Trophoblast cell (in vitro differentiated cells and primary cell): ENCODE results near the gene HFE.

ENCODE experiments used
- DNase-seq, 2 donors: peaks; one replicate each; pipeline ENCODE4 v3.0.0-alpha.2; 2016
- H2AFZ ChIP-seq: 2 replicates; pipeline ENCODE4 v1.6.1; 2013; ENCODE audit warnings: low read length, moderate library complexity, mild to moderate bottlenecking; ENCODE audit not compliant: insufficient read depth, poor library complexity
- H2AK5ac ChIP-seq: 2 replicates; pipeline ENCODE4 v1.6.1; 2013; ENCODE audit warnings: mild to moderate bottlenecking, low read length
- H2BK120ac ChIP-seq: 2 replicates; pipeline ENCODE4 v1.6.1; 2013; ENCODE audit warnings: low read length, mild to moderate bottlenecking, moderate library complexity; ENCODE audit not compliant: insufficient read depth, poor library complexity
- H2BK12ac ChIP-seq: 2 replicates; pipeline ENCODE4 v1.6.1; 2013; ENCODE audit warnings: mild to moderate bottlenecking, low read length, moderate library complexity
- H2BK5ac ChIP-seq: 2 replicates; pipeline ENCODE4 v1.6.1; 2013; ENCODE audit warnings: low read length, low read depth, moderate library complexity, mild to moderate bottlenecking; ENCODE audit not compliant: poor library complexity
- H3K14ac ChIP-seq: 2 replicates; pipeline ENCODE4 v1.6.1; 2013; ENCODE audit warnings: mild to moderate bottlenecking, low read length
- H3K18ac ChIP-seq: 2 replicates; pipeline ENCODE4 v1.6.1; 2013; ENCODE audit warnings: mild to moderate bottlenecking, low read length
- H3K23ac ChIP-seq: 2 replicates; pipeline ENCODE4 v1.6.1; 2013; ENCODE audit warnings: low read length
- H3K27ac ChIP-seq: 2 replicates; pipeline ENCODE4 v1.5.1; 2013; ENCODE audit warnings: low read depth, mild to moderate bottlenecking, inconsistent platforms, low read length, moderate library complexity
- H3K27me3 ChIP-seq: 2 replicates; pipeline ENCODE4 v1.6.1; 2013; ENCODE audit warnings: inconsistent platforms, mild to moderate bottlenecking, low read length, moderate library complexity; ENCODE audit not compliant: insufficient read depth
- H3K36me3 ChIP-seq, 2 experiments: 1 replicate in 1 of 2; 2 replicates in 1 of 2; pipeline ENCODE4 v1.6.1; 2013; ENCODE audit warnings: low read length in 2 of 2, mild to moderate bottlenecking in 2 of 2, moderate library complexity in 1 of 2; ENCODE audit not compliant: insufficient read depth in 2 of 2, control insufficient read depth in 1 of 2
- H3K4ac ChIP-seq: 2 replicates; pipeline ENCODE4 v1.6.1; 2013; ENCODE audit warnings: low read depth, mild to moderate bottlenecking, low read length, moderate library complexity
- H3K4me1 ChIP-seq, 2 experiments: 1 replicate in 1 of 2; 2 replicates in 1 of 2; pipeline ENCODE4 v1.6.1; 2013; ENCODE audit warnings: low read length in 2 of 2, mild to moderate bottlenecking in 2 of 2, moderate library complexity in 1 of 2; ENCODE audit not compliant: insufficient read depth in 2 of 2, control insufficient read depth in 1 of 2
- H3K4me2 ChIP-seq: 2 replicates; pipeline ENCODE4 v1.6.1; 2013; ENCODE audit warnings: inconsistent platforms, mild to moderate bottlenecking, low read length, moderate library complexity
- H3K4me3 ChIP-seq: 2 replicates; pipeline ENCODE4 v1.5.1; 2013; ENCODE audit warnings: mild to moderate bottlenecking, low read depth, low read length, inconsistent platforms
- H3K79me1 ChIP-seq: one replicate; pipeline ENCODE4 v1.6.1; 2013; ENCODE audit warnings: low read length
- H3K79me2 ChIP-seq: 2 replicates; pipeline ENCODE4 v1.6.1; 2013; ENCODE audit warnings: low read length, mild to moderate bottlenecking; ENCODE audit not compliant: control insufficient read depth, insufficient read depth, poor library complexity
- H3K9ac ChIP-seq: 2 replicates; pipeline ENCODE4 v1.6.1; 2013; ENCODE audit warnings: mild to moderate bottlenecking, low read length
- H3K9me3 ChIP-seq: 2 replicates; pipeline ENCODE4 v1.6.1; 2013; ENCODE audit warnings: low read depth, mild to moderate bottlenecking, control low read depth, inconsistent platforms, low read length; ENCODE audit not compliant: insufficient read depth
- H4K12ac ChIP-seq: 2 replicates; pipeline ENCODE4 v1.6.1; 2013; ENCODE audit warnings: low read depth, mild to moderate bottlenecking, low read length, moderate library complexity
- H4K8ac ChIP-seq: 2 replicates; pipeline ENCODE4 v1.6.1; 2013; ENCODE audit warnings: low read depth, mild to moderate bottlenecking, low read length, moderate library complexity
- H4K91ac ChIP-seq: one replicate; pipeline ENCODE4 v1.6.1; 2013; ENCODE audit warnings: low read depth, mild to moderate bottlenecking, low read length, moderate library complexity
- WGBS: extraction: QIAGEN DNeasy Blood & Tissue Kit; methylation state at CpG from one replicate; pipeline ENCODE4 v1.1.7; 2013; ENCODE audit warnings: missing lambda C conversion rate; ENCODE audit not compliant: insufficient read length, insufficient coverage; ENCODE audit errors: extremely low coverage; 5-methylcytosine and 5-hydroxymethylcytosine counted together

The HFE gene

DNA sequence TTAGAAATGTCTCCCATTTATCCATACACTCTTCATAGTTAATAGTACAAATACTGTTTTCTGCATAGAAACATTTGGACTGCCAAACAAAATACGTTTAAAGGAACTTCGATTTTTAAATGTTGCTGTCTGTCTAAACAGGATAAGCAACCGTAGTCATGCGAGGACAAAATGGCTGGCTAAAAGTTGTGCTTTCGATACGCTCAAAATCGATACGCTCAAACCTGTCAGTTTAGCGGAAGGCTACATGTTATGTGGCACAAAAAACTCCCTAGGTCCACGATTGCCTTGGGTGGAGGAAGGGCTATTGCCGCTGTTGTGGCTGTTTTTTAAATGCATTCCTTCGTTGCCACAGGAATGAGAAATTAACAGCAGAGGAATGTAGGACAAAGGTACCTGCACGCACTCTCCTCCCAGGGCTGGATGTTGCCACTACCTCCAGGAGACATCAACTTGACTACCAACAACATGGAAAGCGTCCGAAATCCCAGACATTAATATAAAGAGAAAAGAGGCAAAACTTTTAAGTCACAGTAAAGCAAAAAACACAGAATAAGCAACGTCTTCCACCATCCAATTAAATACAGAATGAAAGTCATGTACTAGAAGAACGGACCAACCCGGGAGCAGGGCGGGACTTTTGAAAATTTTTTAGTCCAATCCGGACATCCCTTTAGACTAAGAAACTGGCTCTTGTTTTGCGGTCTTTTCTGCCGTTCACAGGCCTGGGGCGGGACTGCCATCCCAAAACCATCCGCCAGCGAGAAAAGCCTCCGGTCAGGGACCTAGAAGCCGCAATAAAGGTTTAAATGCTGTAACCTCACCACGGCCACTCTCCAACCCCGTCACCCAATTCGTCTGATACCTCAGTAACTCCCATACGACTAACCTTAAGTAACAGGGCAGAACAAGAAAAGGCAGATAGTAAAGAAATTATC is 32.2 kb upstream of the HFE start:
- no peak overlapping the region for H3K14ac ChIP-seq
- no CpG with 5 or more reads among the region's 31 CpGs for WGBS
- no peak overlapping the region for H4K8ac ChIP-seq
- no peak overlapping the region for H2AK5ac ChIP-seq
- H2AFZ ChIP-seq = peak overlapping the region; percentile 10
- peak overlapping the region; percentile 78 for H2BK5ac ChIP-seq
- H3K79me1 ChIP-seq = peaks cover 14% of the 10 kb centered on the region
- peak; percentile 90 to 97 for DNase-seq
- no peak overlapping the region for H3K4ac ChIP-seq
- no peaks in the 10 kb centered on the region for H3K9me3 ChIP-seq
- H3K27ac ChIP-seq = peak overlapping the region; percentile 96
- no peaks in the 10 kb centered on the region for H3K27me3 ChIP-seq
- H3K79me2 ChIP-seq = peaks cover 6% of the 10 kb centered on the region
- H2BK120ac ChIP-seq = no peak overlapping the region
- H2BK12ac ChIP-seq = no peak overlapping the region
- no peak overlapping the region for H3K18ac ChIP-seq
- no peak overlapping the region for H3K23ac ChIP-seq
- H3K4me1 ChIP-seq = peaks cover 0 to 2% of the 10 kb centered on the region in 2 experiments
- H4K12ac ChIP-seq = no peak overlapping the region
- H3K4me3 ChIP-seq = peak overlapping the region; percentile 67
- H4K91ac ChIP-seq = peak overlapping the region; percentile 26
- peak overlapping the region; percentile 81 for H3K9ac ChIP-seq
- H3K36me3 ChIP-seq = no peaks in the 10 kb centered on the region
- H3K4me2 ChIP-seq = peak overlapping the region; percentile 88

DNA sequence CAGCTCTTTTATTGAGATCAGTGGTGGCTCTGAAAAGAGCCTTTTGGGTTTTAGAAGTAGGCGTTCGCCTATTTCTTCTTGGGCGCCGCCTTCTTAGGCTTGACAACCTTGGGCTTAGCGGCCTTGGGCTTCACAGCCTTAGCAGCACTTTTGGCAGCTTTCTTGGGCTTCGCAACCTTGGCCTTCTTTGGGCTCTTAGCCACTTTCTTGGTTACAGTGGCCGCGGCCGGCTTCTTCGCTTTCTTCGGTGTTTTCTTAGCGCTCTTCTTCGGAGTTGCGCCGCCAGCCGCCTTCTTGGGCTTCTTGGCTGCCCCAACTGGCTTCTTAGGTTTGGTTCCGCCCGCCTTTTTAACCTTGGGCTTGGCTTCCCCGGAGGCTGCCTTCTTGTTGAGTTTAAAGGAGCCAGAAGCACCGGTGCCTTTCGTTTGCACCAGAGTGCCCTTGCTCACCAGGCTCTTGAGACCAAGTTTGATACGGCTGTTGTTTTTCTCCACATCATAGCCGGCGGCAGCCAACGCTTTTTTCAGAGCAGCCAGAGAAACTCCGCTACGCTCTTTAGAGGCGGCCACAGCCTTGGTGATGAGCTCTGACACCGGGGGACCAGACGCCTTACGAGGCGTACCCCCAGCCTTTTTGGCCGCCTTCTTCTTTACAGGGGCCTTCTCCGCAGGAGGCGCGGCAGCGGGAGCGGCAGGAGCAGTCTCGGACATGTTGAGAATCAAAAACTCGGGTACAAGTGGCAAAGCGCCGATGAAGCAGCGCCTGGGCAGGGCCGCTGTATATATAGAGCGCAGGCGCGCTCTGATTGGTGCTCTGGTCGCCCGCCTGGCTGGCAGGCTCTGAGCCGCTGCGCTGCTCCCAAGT is 31.3 kb upstream of the HFE start:
- Histone ChIP-seq H3K36me3 (no peaks in the 10 kb centered on the region), H3K9me3 (no peaks in the 10 kb centered on the region), H3K79me1 (peaks cover 14% of the 10 kb centered on the region), H2AFZ (peak overlapping the region; percentile 35), H3K14ac (peak overlapping the region; percentile 36), H4K8ac (peak overlapping the region; percentile 80), H3K23ac (no peak overlapping the region), H3K27me3 (no peaks in the 10 kb centered on the region), H4K12ac (peak overlapping the region; percentile 94), H2AK5ac (peak overlapping the region; percentile 66), H3K18ac (peak overlapping the region; percentile 93), H3K4me2 (peak overlapping the region; percentile 88), H2BK120ac (peak overlapping the region; percentile 80), H2BK12ac (no peak overlapping the region), H3K4me3 (peak overlapping the region; percentile 67), H3K4ac (peak overlapping the region; percentile 93), H4K91ac (peak overlapping the region; percentile 79), H2BK5ac (peak overlapping the region; percentile 82), H3K79me2 (peaks cover 6% of the 10 kb centered on the region), H3K27ac (peak overlapping the region; percentile 96), H3K9ac (peak overlapping the region; percentile 81), H3K4me1 (peaks cover 0 to 2% of the 10 kb centered on the region in 2 experiments)
- WGBS = no CpG with 5 or more reads among the region's 51 CpGs
- DNase-seq = peak; percentile 78 to 79

DNA sequence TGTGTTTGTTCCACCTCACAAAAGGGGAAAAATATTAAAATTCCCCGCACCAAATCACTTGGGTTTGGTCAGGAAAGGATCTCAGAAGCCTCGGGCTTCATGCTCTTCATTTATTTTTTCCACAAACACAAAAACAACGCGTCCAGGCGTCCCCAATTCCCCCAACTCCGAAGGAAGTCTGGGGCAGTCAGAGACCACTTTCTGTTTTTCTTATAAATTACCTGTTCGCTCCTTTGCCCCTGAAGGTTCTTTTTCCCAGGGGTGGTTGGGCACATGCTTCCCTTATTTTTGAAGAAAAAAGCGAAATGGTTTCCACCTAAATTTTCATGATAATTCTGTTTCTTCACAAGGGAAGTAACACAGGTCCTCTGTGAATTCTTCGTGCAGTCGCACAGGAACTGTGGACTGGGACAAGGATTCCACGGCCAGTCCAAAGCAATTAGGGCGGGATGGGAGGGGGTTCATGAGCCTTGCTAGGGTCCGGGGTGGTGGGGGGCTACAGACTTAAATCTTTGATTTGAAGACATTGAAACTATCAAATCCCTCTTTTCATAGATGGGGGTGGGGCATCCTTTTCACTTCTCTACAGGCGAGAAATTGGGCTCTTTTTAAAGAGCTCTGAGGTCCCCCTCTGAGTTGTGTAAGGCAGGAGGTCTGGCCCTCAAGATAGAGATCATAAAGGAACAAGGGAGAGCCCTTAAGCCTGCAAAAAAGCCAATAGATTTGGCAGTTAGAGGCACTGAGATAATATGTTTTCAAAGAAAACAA is 30.5 kb upstream of the HFE start:
- Histone ChIP-seq H2AFZ (no peak overlapping the region), H4K8ac (peak overlapping the region; percentile 82), H3K4me3 (no peak overlapping the region), H3K4me2 (peak overlapping the region; percentile 88), H4K12ac (no peak overlapping the region), H3K27me3 (no peaks in the 10 kb centered on the region), H3K36me3 (no peaks in the 10 kb centered on the region), H3K79me2 (peaks cover 6% of the 10 kb centered on the region), H3K18ac (peak overlapping the region; percentile 66), H3K4me1 (peaks cover 0 to 2% of the 10 kb centered on the region in 2 experiments), H4K91ac (peak overlapping the region; percentile 65), H3K14ac (no peak overlapping the region), H3K27ac (peak overlapping the region; percentile 73), H3K23ac (no peak overlapping the region), H3K79me1 (peaks cover 14% of the 10 kb centered on the region), H3K4ac (no peak overlapping the region), H2BK5ac (peak overlapping the region; percentile 73), H3K9me3 (no peaks in the 10 kb centered on the region), H2AK5ac (no peak overlapping the region), H2BK120ac (peak overlapping the region; percentile 88), H2BK12ac (peak overlapping the region; percentile 76), H3K9ac (peak overlapping the region; percentile 67)
- peak in 1 of 2 donors; percentile 14 for DNase-seq
- no CpG with 5 or more reads among the region's 14 CpGs for WGBS

DNA sequence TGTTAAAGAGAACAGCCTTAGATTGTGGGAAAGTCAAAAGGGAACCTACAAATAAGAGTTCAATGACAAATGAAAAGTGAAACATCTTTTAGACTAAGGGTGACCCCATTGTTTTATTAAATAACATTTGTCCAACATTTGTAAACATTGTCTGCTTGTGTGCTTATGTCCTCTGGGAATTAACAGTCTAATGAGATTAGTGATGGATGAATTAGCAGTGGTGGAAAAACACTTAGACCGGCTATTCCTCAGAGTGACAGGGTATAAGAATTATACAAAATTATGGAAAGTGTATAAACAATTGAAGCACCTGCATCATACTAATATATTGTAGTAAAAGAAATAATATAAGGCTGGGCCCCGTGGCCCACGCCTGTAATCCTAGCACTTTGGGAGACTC is 29.3 kb upstream of the HFE start:
- Histone ChIP-seq H2AK5ac (no peak overlapping the region), H3K4me2 (no peak overlapping the region), H3K9me3 (no peaks in the 10 kb centered on the region), H3K79me2 (peaks cover 6% of the 10 kb centered on the region), H3K27me3 (no peaks in the 10 kb centered on the region), H2BK120ac (no peak overlapping the region), H3K79me1 (peaks cover 14% of the 10 kb centered on the region), H3K4me1 (peaks cover 0 to 2% of the 10 kb centered on the region in 2 experiments), H3K4ac (no peak overlapping the region), H3K4me3 (no peak overlapping the region), H2BK5ac (no peak overlapping the region), H3K23ac (no peak overlapping the region), H3K9ac (no peak overlapping the region), H3K18ac (no peak overlapping the region), H4K8ac (no peak overlapping the region), H2BK12ac (no peak overlapping the region), H4K91ac (no peak overlapping the region), H2AFZ (no peak overlapping the region), H3K14ac (no peak overlapping the region), H3K27ac (no peak overlapping the region), H4K12ac (no peak overlapping the region), H3K36me3 (no peaks in the 10 kb centered on the region)
- no peak for DNase-seq
- no CpG with 5 or more reads among the region's 3 CpGs for WGBS
